Left colon (tissue), 2 donors: ENCODE data around the gene FMO5. TPM values are rescaled to one million over a fixed set of nuclear protein-coding genes. Genes with fewer than 3 reads are reported as not detected.
"Not testable (repeated sequence)": the region's sequence is repeated elsewhere in the genome, so short reads cannot be mapped to it uniquely, and the experiment has no call there.

Experiments used
- ATAC-seq: fragments of 200-7000 bp; cut with Tn5 transposase; one replicate; pipeline ENCODE4 v1.9.1; 2020; ENCODE audit warnings: mild to moderate bottlenecking, moderate library complexity
- DNase-seq, 2 donors: peaks; one replicate each; pipeline ENCODE4 v3.0.0-alpha.2; 2020
- intact Hi-C, 2 donors: fragments of 100-400 bp; cut with DNase I in 1 of 2; cut with micrococcal nuclease in 1 of 2; formaldehyde crosslinking; loops; one replicate each; pipeline versions ENCODE4 v1.11.2 to v1.14.0; 2022; cut with DNase I, micrococcal nuclease
- total RNA-seq, 2 donors: library from RNA; stranded (reverse); fragmentation: NEBNext Ultra II Directional; extraction: Animal tissue kit (Norgen Biotek cat#: 25700); gene quantifications; one replicate each; pipeline ENCODE4 v1.2.1, GENCODE V29; 2021
- donor health status: DM: no; HTN: no; CAD: no.
- donor health status: DM: yes; HTN: yes; CAD: no.

Gene FMO5
- total RNA-seq, 2 donors from 2014 or later = 65.9 to 100 TPM

DNA sequence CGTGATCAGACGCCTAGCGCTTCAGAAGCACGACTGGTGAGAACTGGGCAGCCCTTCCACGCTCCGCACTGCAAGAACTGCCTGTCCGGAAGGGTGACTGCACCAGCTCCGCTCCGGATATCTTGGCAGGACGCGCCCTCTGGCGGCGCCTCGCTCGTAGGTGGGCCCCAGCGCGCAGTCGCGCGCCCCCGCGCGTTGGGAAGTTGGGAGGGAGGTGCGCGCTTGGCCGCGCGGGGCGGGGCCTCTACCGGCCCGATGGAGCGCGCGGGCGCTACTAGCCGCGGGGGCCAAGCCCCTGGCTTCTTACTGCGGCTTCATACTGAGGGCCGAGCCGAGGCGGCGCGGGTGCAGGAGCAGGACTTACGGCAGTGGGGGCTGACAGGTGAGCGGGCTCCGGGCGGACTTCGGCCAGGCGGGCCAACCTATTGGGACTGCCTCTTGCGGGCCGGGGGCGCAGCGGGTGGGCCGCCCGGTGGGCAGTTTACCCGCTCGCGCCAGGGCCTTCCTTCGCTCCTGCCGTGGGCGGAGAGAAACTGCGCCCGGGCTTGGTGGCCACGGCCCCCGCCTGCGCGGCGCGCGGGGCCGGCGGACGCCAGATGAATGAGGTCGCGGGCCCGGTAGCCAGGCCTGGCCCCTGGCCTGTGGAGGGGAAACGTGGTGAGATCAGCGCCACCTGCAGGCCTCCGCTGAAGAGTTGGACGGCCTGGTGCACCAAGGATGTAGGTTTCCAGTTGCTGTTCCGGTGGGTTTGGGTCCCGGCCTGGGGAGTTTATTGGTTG is 17.5 kb upstream of the FMO5 start, which contains the start of gene CHD1L:
CHD1L (plus strand) TSS at position 236 of the 779 bp plus-strand sequence; CDS start at position 256, 20 bp downstream.
- intact Hi-C loops = loop anchor here (5.0 kb wide), 1 partner anchor 70 kb away; the partner anchor contains the start of gene PRKAB2 (in 2 of the 2)
- ATAC-seq = peak; percentile 87
- peak; percentile 95 to 98 for DNase-seq

GRCh38 chr1:147241934-147242448 is 16.9 kb upstream of the FMO5 start:
- ATAC-seq = no peak
- DNase-seq = no peak
- intact Hi-C loops = loop anchor here (5.0 kb wide), 1 partner anchor 70 kb away; the partner anchor contains the start of gene PRKAB2 (in 2 of the 2)

DNA sequence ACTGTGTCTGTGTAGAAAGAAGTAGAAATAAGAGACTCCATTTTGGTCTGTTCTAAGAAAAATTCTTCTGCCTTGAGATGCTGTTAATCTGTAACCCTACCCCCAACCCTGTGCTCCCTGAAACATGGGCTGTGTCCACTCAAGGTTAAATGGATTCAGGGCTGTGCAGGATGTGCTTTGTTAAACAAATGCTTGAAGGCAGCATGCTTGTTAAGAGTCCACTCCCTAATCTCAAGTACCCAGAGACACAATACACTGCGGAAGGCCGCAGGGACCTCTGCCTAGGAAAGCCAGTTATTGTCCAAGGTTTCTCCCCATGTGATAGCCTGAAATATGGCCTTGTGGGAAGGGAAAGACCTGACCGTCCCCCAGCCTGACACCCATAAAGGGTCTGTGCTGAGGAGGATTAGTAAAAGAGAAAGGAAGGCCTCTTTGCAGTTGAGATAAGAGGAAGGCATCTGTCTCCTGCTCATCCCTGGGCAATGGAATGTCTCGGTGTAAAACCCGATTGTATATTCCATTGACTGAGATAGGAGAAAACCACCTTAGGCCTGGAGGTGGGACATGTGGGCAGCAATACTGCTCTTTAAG is 15.1 kb upstream of the FMO5 start:
- ATAC-seq, DNase-seq: not testable (repeated sequence)
- intact Hi-C loops = loop anchor here (5.0 kb wide), 1 partner anchor 68 kb away; the partner anchor contains the start of gene PRKAB2 (in 2 of the 2)

GRCh38 chr1:147238925-147239820 is 14.0 kb upstream of the FMO5 start:
- intact Hi-C loops = no loop called here
- ATAC-seq = no peak
- no peak for DNase-seq

DNA sequence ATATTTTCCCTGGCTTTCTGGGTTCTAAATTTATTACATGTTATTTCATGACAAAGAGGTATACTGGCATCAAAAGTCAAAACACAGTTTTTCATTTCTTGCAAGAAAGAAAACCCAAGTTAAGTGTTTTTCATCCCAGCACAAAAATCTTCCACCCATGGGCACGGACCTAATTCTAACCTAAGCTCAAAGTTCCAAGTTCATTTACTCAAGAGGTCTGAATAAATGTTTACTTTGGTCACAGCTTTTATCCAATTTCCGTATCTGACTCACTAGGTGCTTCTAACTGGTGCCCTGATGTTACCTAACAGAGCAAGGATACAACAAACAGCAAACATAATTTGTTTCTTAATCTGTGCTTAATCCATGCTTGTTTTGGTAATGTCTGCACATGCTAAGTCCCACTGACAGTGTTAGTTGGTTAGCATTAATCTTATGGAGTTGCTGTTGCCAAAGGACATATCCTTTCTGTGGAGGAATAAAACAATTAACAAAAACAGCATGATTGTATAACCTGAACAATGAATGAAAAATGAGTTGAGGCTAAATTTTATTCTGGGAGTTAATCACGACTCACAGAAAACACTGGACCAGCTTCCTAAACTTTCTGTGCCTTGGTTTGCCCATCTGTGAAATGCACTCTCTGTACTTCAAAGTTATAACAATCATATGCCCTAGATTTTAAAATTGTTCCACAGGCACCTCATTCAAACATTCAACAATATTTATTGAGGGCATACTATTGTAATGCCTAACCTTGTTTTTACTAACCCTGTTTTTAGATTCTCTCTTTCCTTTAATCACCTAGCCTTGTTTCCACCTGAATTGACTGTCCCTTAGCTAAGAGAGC is 13.1 kb upstream of the FMO5 start:
- DNase-seq = no peak

DNA sequence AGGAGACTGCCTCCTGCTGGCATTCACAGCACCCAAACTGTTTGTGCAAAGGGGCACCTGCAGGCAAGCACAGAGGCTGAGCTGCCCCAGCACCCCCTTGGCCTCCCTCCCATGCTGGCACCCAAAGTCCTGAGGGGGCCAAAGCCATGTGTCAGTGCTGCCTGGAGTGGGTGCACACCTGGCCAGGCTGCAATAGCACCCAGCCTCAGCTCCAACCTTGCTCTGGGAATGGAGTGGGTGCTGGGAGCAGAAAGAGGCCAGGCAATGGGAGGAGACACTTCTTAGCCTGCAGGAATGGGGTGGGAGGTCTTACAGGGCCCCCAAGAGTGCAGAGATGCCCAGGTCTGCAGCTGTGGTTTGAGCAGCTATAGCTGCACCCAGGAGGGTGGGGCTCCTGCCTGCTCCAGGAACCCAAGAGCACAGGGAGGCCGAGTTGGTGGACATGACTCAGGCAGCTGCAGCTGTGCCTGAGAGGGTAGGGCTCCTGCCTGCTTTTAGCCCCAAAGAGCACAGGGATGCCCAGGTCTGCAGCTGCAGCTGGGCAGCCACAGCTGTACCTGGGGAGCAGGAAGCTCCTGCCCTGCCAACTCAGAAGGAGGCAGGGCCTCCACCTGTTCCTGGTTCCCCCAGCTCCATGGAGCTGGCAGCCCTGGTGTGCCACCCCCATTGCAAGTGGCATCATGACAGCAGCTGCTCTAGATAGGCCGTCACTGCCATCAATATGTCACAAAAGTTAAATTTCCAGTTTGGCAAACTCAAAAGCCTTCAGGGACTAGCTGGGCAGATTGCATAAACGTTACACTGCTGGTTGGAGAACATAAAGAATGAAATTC is 12.0 kb upstream of the FMO5 start:
- DNase-seq (peak; percentile 60 to 79), ATAC-seq (peak; percentile 76)
- intact Hi-C loops = no loop called here

More for the DNA sequence above, 13.1 kb upstream of the FMO5 start:
- intact Hi-C loops = no loop called here
- peak; percentile 61 for ATAC-seq

- ATAC-seq (no peak), DNase-seq (no peak)
- intact Hi-C loops = no loop called here
Measured at GRCh38 chr1:147236448-147236847, 11.3 kb upstream of the FMO5 start.

DNA sequence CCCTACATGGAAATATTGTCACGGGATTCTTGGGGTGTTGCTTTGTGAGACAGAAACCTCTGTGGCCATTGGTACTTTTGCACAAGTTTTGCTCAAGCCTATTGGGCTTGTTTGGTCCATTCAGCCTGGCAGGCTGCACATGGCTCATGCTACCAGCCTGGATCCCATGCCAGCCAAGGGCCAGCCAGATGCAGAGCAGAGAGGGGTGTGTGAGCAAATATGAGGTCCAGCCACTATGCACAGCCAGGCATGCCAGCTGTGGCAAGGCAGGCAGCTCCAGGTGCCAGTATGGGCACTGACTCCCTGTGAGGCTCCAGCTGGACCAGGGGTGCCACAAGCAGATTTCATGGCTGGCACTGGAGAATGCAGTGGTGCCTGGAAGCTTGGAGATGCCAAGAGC is 10.7 kb upstream of the FMO5 start:
- DNase-seq = no peak
- intact Hi-C loops = no loop called here
- peak; percentile 8 for ATAC-seq

DNA sequence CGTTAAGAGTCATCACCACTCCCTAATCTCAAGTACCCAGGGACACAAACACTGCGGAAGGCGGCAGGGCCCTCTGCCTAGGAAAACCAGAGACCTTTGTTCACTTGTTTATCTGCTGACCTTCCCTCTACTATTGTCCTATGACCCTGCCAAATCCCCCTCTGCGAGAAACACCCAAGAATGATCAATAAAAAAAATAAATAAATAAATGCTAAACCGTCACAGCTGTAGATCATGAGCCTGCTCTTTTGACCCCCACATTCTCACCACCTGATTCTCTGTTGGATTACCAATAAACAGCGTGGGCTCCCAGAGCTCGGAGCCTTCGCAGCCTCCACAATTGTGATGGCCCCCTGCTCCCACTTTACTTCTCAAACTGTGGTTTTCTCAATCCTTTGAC is 8.8 kb upstream of the FMO5 start:
- DNase-seq, intact Hi-C loops, ATAC-seq: not testable (repeated sequence)

DNA sequence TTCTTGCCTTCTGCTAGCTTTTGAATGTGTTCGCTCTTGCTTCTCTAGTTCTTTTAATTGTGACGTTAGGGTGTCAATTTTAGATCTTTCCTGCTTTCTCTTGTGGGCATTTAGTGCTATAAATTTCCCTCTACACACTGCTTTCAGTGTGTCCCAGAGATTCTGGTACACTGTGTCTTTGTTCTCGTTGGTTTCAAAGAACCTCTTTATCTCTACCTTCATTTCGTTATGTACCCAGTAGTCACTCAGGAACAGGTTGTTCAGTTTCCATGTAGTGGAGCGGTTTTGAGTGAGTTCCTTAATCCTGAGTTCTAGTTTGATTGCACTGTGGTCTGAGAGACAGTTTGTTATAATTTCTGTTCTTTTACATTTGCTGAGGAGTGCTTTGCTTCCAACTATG is 5.9 kb upstream of the FMO5 start:
- ATAC-seq, DNase-seq, intact Hi-C loops: not testable (repeated sequence)

DNA sequence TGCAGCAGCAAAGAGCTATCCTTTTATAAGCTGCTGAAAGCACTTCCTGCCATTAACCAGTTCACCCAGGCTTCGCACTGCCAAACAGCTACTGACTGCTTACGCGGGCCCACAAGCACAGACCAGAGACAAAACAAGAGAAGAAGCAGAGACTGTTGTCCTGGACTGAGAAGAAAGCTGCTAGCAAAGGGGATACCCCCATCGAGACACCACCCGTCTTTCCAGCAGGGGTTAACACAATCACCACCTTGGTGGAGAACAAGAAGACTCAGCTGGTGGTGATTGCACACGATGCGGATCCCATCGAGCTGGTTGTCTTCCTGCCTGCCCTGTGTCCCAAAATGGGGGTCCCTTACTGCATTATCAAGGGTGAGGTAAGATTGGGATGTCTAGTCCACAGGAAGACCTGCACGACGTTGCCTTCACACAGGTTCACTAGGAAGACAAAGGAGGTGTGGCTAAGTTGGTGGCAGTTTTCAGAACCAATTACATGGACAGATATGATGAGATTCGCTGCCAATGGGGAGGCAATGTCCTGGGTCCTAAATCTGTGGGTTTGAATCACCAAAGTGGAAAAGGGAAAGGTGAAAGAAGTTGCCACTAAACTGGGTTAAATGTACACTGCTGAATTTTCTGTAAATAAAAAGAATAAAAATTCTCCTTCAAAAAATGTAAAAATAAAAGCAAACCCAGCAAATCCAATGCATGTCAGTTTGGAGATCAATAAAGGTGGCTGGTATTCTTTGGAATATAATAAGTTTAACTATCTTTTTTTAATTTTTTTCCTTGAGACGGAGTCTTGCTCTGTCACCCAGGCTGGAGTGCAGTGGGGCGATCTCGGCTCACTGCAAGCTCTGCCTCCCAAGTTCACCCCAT is 1.2 kb downstream of the FMO5 start:
- no peak for DNase-seq
- no peak for ATAC-seq
- intact Hi-C loops = no loop called here

GRCh38 chr1:147218606-147219005 is 6.5 kb downstream of the FMO5 start:
- ATAC-seq (no peak), DNase-seq (no peak)
- intact Hi-C loops = no loop called here

DNA sequence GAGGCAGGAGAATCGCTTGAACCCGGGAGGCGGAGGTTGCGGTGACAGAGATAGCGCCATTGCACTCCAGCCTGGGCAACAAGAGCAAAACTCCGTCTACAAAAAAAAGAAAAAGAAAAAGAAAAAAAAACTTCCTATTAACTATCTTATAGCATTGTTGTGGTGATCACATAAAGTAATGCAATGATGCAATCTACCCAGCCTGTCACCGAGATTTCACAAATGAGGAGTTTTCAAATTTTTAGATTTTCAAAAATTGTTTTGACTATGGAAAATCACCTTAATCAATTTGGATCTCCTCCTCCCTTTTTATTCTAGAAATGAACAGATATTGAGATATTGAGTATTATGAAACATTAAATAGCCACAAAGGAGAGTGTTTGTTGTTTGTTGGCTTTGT is 8.0 kb downstream of the FMO5 start:
- intact Hi-C loops = no loop called here
- DNase-seq = no peak
- no peak for ATAC-seq

DNA sequence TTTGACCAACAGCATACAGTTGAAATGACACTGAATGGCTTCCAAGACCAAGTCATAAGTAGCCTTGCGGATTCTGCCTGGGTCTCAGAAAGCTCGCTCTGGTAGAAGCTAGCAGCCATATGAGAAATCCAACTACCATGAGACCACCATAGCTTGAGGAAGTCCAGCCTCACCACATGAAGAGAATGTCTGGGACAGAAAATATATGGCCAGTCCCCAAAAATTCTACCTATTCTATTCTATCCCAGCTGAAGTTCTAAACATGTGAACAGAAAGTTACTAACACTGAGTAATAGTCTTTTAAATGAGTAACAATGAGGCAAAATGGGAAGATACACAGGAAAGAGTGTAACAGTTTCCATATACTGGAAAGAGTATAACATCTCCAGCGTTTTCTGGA is 9.0 kb downstream of the FMO5 start:
- peak; percentile 14 for ATAC-seq
- DNase-seq = no peak
- intact Hi-C loops = no loop called here

GRCh38 chr1:147215540-147215916 is 9.6 kb downstream of the FMO5 start:
- DNase-seq = no peak
- intact Hi-C loops = no loop called here
- ATAC-seq = peak; percentile 43

DNA sequence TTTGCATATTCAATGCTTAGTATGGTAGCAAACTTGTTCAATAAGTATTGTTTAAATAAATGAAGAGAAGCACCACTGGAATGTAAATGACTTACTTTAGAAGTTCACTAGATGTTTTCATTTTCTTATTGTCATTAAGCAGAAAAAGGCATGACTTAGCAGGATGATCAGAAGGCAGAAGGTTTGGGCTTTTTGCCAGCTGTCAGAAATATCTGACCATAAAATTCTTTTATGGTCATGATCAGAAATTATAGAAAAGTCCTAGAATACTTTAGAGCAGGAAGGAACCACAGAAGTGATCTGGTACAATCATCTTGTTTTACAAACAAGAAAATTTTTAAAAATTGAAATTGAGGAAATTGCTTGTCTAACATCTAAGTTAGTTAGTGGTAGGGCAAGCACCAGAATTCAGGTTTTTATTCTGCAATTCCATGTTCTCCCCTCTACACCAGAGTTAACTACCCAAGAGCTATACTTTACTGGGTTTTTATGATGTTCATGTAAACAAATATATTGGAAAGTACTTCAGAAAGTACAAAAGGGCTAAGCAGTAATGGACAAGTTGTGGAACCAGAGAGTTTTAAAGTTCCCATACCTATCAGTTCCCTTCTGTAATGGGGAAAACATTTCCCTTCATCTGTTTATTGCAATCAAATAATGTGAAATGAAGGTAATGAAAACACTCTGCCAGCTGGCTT is 10.1 kb downstream of the FMO5 start:
- DNase-seq = no peak
- peak; percentile 81 for ATAC-seq
- intact Hi-C loops = no loop called here
